DOHH2 (cell line): Measurements from ENCODE around the gene SLC27A4.

Experiments
- EZH2phosphoT487 ChIP-seq: fragments of 200-600 bp; sonication (generic); IDR thresholded peaks from 2 replicates; pipeline ENCODE4 v1.6.1; 2017; ENCODE audit warnings: borderline replicate concordance, mild to moderate bottlenecking, antibody characterized with exemption, low read length, moderate library complexity, mixed read lengths
- TF ChIP-seq, protein P1 (sequence below): fragments of 200-600 bp; sonication (generic); IDR thresholded peaks from one replicate; pipeline ENCODE4 v1.5.1; 2014; ENCODE audit warnings: antibody characterized with exemption, mild to moderate bottlenecking, low read depth, low read length; ENCODE audit not compliant: poor library complexity, severe bottlenecking

DNA sequence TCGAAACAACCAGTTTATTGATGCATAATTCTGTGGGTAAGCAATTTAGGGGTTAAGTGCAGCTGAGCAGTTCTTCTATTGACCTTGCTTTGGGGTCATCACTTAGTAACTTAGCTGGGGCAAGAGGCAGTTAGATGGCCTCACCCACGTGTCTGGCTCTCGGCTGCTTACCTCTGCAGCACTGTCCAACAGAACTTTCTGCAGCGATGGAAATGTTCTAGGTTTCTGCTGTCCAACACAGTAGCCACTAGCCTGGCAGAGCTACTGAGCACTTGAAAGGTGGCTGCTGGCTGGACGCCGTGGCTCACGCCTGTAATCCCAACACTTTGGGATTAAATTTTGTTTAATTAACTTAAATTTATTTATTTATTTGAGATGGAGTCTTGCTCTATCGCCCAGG lies 17.8 kb downstream of the SLC27A4 start:
- TF ChIP-seq, protein P1, sequence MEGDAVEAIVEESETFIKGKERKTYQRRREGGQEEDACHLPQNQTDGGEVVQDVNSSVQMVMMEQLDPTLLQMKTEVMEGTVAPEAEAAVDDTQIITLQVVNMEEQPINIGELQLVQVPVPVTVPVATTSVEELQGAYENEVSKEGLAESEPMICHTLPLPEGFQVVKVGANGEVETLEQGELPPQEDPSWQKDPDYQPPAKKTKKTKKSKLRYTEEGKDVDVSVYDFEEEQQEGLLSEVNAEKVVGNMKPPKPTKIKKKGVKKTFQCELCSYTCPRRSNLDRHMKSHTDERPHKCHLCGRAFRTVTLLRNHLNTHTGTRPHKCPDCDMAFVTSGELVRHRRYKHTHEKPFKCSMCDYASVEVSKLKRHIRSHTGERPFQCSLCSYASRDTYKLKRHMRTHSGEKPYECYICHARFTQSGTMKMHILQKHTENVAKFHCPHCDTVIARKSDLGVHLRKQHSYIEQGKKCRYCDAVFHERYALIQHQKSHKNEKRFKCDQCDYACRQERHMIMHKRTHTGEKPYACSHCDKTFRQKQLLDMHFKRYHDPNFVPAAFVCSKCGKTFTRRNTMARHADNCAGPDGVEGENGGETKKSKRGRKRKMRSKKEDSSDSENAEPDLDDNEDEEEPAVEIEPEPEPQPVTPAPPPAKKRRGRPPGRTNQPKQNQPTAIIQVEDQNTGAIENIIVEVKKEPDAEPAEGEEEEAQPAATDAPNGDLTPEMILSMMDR: no peak
- TF ChIP-seq EZH2phosphoT487: no peak
